ENCODE results near the gene CFAP97D2. TPM values are rescaled to one million over a fixed set of nuclear protein-coding genes. Genes with fewer than 3 reads are reported as not detected.

CFAP97D2 gene
- total RNA-seq, 2 experiments from 2014 or later, result 0.47 to 0.52 TPM

DNA sequence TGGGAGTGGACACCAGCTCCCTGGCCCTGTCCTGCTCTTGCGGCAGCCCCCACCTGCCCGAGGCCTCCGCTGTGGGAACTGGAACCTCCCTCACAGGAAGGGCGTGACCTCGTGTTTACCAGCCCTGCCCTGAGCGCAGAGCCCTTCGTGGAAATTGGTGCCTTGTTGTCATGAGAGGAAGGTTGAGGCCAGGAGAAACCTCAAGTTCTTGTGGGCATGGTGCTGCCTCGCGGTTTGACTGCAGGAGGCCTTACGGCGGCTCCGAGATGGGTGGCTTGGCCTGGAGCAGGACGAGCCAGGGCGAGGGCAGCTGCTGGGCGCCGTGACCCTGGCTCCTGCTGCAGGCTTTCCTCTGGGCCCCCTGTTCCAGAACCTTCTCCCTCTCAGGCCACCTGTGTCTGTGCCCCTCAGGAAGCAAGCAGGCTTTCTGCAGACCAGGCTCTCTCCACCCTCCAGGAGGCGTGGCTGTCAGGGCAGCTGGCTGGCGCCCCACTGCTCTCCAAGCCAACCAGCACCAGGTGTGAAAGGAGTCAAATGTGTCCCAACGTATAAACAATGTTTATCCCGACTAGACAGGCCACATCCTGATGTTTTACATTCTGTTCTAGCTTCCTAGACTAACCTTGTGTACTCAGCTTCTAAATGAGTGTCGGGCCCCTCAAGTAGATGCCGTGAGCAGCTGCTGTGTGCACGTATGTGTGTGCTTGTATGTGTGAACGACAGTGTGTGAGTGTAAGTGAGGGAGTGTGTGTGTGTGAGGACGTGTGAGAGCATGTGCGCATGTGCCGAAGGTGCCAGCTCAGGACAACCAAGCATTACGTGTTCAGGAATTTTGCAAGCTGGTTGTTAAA is 36.2 kb upstream of the CFAP97D2 start:
- Mint-ChIP-seq H3K27me3 (no peaks in the 10 kb centered on the region), H3K9me3 (no peaks in the 10 kb centered on the region), H3K4me3 (no peak overlapping the region), H3K27ac (no peak overlapping the region), H3K36me3 (ENCODE audit: low read depth) (no peaks in the 10 kb centered on the region), H3K4me1 (ENCODE audit: low read depth) (peaks cover 29% of the 10 kb centered on the region)
- TF ChIP-seq, protein P1, sequence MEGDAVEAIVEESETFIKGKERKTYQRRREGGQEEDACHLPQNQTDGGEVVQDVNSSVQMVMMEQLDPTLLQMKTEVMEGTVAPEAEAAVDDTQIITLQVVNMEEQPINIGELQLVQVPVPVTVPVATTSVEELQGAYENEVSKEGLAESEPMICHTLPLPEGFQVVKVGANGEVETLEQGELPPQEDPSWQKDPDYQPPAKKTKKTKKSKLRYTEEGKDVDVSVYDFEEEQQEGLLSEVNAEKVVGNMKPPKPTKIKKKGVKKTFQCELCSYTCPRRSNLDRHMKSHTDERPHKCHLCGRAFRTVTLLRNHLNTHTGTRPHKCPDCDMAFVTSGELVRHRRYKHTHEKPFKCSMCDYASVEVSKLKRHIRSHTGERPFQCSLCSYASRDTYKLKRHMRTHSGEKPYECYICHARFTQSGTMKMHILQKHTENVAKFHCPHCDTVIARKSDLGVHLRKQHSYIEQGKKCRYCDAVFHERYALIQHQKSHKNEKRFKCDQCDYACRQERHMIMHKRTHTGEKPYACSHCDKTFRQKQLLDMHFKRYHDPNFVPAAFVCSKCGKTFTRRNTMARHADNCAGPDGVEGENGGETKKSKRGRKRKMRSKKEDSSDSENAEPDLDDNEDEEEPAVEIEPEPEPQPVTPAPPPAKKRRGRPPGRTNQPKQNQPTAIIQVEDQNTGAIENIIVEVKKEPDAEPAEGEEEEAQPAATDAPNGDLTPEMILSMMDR (IDR thresholded peaks at IDR 0.05), result no peak
- intact Hi-C loops (cut with DNase I, micrococcal nuclease), result loop anchor here in 1 of 2 experiments (1.0 kb wide), 2 partner anchors 12 to 83 kb away; no protein-coding TSS in a partner anchor
- POLR2A ChIA-PET, result interaction anchor here (0.7 to 5.4 kb wide), 29 partner anchors 9 to 138 kb away, joined by 3 to 138 read pairs (median 6); partner anchors contain the start of genes CFAP97D2, RASA3 and UPF3A
- Histone ChIP-seq H3K36me3 (ENCODE audit: insufficient read depth, low read length) (no peaks in the 10 kb centered on the region), H3K4me1 (ENCODE audit: insufficient read depth, low read length) (peaks cover 86% of the 10 kb centered on the region), H3K27me3 (ENCODE audit: control insufficient read depth in 1 of 2, insufficient read depth in 2 of 2, low read length in 2 of 2) (no peaks in the 10 kb centered on the region), H3K27ac (ENCODE audit: low read depth in 1 of 2, low read length in 2 of 2) (peak overlapping the region; percentile 78 to 82), H3K4me3 (ENCODE audit: low read length) (peak overlapping the region; percentile 28), H3K9me3 (ENCODE audit: control insufficient read depth in 1 of 2, insufficient read depth in 1 of 2, low read length in 2 of 2) (no peaks in the 10 kb centered on the region)
- DNase-seq (peak; percentile 68 to 95 (median 84)), ATAC-seq (ENCODE audit: poor library complexity) (peak; percentile 60)
- CTCF ChIA-PET, result interaction anchor here (1.0 to 1.6 kb wide), 5 partner anchors 9 to 57 kb away, joined by 3 to 7 read pairs (median 3); no protein-coding TSS in a partner anchor

DNA sequence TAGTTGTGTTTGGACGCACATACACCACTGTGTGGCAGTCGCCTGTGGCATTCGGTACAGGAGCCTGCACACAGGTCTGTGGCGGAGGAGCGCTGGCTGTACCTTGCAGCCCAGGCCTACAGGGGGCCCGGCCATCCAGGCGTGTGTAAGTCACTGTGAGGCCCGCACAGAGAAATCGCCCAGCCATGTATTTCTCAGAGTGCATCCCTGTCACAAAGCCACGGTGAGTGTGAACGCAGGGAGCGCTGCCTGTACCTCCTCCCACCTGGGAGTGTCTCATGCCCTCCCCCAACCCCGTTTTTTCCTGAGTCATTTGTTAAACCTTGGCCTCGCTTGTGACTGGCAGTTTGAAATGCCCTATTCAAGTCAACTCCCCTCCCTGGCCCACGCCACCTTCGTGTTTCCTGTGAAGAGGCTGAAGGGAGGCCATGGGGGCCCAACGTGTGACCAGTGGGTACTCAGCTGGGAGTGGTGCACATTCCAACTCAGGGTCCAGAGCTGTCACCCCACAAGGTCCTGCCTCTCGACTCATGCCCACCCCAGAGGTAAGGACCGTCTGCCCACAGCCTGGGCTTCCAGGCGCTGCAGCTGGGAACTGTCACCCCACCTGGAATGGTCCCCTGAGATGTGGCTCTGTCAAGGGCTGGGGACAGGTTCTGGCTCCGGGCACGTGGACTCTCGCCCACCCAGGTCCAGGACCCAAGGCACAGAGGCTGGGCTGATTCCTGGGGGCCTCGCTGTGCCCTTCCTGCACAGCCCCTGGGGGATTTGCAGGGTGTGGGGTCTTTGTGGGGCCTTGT is 35.1 kb upstream of the CFAP97D2 start:
- TF ChIP-seq, protein P1 (IDR thresholded peaks at IDR 0.05), result peak; percentile 56
- peaks cover 97% of the 10 kb centered on the region for H3K4me1 ChIP-seq (ENCODE audit: insufficient read depth, low read length)
- peaks cover 40% of the 10 kb centered on the region for H3K4me1 Mint-ChIP-seq (ENCODE audit: low read depth)
- ATAC-seq (ENCODE audit: poor library complexity) (no peak), DNase-seq (peak in 11 of 14 experiments; percentile 28 to 77 (median 52))
- no peaks in the 10 kb centered on the region for H3K27me3 ChIP-seq (ENCODE audit: control insufficient read depth in 1 of 2, insufficient read depth in 2 of 2, low read length in 2 of 2)
- H3K27ac Mint-ChIP-seq, result no peak overlapping the region
- POLR2A ChIA-PET, result interaction anchor here (0.8 to 5.4 kb wide), 16 partner anchors 8 to 137 kb away, joined by 4 to 138 read pairs (median 14); partner anchors contain the start of genes RASA3 and UPF3A
- H3K4me3 Mint-ChIP-seq, result peak overlapping the region; percentile 21
- no peaks in the 10 kb centered on the region for H3K9me3 Mint-ChIP-seq
- intact Hi-C loops (cut with DNase I, micrococcal nuclease), result loop anchor here in 1 of 2 experiments (1.0 kb wide), 2 partner anchors 13 to 82 kb away; no protein-coding TSS in a partner anchor
- peaks cover 6% of the 10 kb centered on the region for H3K36me3 Mint-ChIP-seq (ENCODE audit: low read depth)
- no peaks in the 10 kb centered on the region for H3K36me3 ChIP-seq (ENCODE audit: insufficient read depth, low read length)
- H3K27me3 Mint-ChIP-seq, result no peaks in the 10 kb centered on the region
- no peaks in the 10 kb centered on the region for H3K9me3 ChIP-seq (ENCODE audit: control insufficient read depth in 1 of 2, insufficient read depth in 1 of 2, low read length in 2 of 2)
- no peak overlapping the region for H3K4me3 ChIP-seq (ENCODE audit: low read length)
- H3K27ac ChIP-seq (ENCODE audit: low read depth in 1 of 2, low read length in 2 of 2), result peak overlapping the region; percentile 78 to 82
- CTCF ChIA-PET, result interaction anchor here (1.0 to 1.5 kb wide), 4 partner anchors 8 to 56 kb away, joined by 3 read pairs; no protein-coding TSS in a partner anchor

Measured in CD4-positive, alpha-beta T cell (primary cell).